GM13977 (cell line): ENCODE data around the gene KAZN.
"Not testable (repeated sequence)": the region's sequence is repeated elsewhere in the genome, so short reads cannot be mapped to it uniquely, and the experiment has no call there.

Experiments
- DNase-seq: peaks from one replicate; pipeline ENCODE4 v3.0.0; 2012; ENCODE audit warnings: low spot score
- in situ Hi-C: fragments of 300-500 bp; cut with MboI; formaldehyde crosslinking; loops from one replicate; pipeline ENCODE4 v1.12.0; 2022; ENCODE audit warnings: low sequenced_read_pairs, low pct_unique_long_range_greater_than_20kb, mixed read lengths, inconsistent platforms; ENCODE audit not compliant: unreplicated experiment
- TF ChIP-seq, protein P1 (sequence below): IDR thresholded peaks from 2 replicates; pipeline ENCODE4 v1.5.1; 2012; ENCODE audit warnings: mild to moderate bottlenecking, control low read depth; ENCODE audit not compliant: insufficient read depth; ENCODE audit errors: extremely low read depth, missing control alignments

KAZN gene

DNA sequence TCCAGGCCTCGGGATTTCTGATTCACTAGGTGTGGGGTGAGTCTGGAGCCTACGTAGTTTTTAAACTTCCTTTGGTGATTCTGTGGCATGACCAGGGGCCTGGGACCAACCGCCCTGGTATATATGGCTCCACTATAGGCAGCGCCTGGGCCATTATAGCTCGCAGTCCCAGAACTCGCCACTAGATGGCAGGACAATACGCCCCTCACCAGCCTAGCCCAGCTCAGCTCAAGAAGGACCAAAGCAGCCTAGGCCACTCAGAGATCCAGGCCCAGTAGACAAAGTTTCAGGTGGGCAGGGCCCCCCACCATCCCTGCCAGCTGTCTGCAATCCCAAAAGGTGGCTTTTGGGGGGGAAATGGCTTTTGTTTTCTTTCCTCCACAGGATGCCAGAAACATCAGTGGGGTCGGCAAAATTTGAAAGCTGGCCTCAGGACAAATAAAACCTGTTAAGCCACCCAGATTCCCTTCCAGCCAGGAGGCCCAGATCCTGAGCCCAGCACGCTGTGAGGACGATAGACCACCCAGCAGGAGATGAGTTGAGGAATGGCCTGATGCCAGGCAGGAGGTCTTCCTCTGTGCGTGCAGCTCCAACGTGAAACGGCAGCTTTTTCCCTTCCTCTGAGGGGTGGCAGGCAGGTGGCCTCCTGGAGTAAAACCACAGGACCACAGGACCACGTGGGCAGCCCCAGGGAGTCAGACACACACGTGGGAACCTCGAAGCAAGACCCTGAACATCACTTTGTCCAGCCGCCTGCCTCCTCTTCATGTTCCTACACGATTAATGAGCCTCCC lies 530.2 kb downstream of the KAZN start:
- peak; percentile 88 for DNase-seq
- in situ Hi-C loops = loop anchor here (10.0 to 25.0 kb wide), 2 partner anchors 166 to 284 kb away; partner anchors contain the start of gene EFHD2
- TF ChIP-seq, protein P1, sequence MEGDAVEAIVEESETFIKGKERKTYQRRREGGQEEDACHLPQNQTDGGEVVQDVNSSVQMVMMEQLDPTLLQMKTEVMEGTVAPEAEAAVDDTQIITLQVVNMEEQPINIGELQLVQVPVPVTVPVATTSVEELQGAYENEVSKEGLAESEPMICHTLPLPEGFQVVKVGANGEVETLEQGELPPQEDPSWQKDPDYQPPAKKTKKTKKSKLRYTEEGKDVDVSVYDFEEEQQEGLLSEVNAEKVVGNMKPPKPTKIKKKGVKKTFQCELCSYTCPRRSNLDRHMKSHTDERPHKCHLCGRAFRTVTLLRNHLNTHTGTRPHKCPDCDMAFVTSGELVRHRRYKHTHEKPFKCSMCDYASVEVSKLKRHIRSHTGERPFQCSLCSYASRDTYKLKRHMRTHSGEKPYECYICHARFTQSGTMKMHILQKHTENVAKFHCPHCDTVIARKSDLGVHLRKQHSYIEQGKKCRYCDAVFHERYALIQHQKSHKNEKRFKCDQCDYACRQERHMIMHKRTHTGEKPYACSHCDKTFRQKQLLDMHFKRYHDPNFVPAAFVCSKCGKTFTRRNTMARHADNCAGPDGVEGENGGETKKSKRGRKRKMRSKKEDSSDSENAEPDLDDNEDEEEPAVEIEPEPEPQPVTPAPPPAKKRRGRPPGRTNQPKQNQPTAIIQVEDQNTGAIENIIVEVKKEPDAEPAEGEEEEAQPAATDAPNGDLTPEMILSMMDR = peak; percentile 90

DNA sequence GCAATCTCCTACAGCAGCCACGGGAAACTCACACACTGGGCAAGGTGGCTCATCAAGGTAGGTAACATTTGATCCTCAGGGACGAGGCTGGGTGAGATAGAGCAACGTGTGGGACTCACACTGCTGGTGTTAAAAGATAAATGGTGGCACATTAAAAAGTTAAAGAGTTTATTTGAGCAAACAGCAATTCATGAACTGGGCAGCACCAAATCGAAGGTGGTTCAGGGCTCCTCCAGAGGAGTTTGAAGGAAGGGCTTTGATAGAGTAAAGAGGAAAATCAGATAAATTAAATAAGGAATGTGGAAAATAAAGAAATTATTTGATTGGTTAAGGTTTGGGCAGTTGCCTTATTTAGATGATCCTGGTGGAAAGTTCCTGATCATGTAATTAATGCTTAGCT lies 531.5 kb downstream of the KAZN start:
- TF ChIP-seq, protein P1 = no peak
- in situ Hi-C loops = loop anchor here (10.0 to 25.0 kb wide), 2 partner anchors 165 to 282 kb away; partner anchors contain the start of gene EFHD2

DNA sequence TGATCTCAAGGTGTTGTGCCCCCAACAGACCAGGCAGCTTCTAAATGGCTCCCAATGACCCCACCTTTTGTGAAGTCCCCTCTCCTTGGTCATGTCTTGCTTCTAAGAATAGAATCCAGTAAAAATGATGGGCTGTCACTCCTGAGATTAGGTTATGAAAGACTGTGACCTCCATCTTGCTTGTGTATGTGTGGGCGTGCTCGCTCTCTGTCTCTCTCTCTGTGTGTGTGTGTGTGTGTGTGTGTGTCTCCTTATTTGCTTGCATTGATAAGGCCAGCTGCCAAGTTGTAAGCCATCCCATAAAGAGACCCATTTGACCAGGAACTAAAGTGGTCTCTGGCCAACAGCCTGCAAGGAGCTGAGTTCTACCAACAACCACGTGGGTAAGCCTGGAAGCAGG lies 532.1 kb downstream of the KAZN start:
- in situ Hi-C loops = loop anchor here (25.0 kb wide), 1 partner anchor 282 kb away; the partner anchor contains the start of gene EFHD2
- no peak for DNase-seq
- TF ChIP-seq, protein P1 = no peak

More for the DNA sequence above, 531.5 kb downstream of the KAZN start:
- DNase-seq = no peak

DNA sequence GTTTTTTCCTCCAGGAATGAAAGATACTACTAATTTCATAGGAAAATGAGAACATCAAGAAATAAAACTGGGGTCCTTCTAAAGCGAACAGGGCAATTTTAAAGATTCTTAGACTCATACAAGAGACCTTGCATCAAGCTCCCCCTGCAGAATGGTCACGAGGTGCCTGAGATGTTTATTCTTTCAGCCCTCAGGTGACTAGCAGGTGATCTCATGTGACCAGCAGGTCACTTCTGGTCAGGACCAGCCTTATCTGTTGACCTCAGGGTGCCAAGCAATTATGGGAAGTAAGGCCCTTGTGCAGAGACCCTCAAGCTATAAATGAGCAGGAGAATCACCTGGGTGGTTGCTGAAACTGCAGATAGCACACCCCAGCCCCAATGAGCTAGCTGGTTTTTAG lies 534.5 kb downstream of the KAZN start:
- DNase-seq = no peak
- TF ChIP-seq, protein P1 = no peak
- in situ Hi-C loops = loop anchor here (25.0 kb wide), 1 partner anchor 279 kb away; the partner anchor contains the start of gene EFHD2

DNA sequence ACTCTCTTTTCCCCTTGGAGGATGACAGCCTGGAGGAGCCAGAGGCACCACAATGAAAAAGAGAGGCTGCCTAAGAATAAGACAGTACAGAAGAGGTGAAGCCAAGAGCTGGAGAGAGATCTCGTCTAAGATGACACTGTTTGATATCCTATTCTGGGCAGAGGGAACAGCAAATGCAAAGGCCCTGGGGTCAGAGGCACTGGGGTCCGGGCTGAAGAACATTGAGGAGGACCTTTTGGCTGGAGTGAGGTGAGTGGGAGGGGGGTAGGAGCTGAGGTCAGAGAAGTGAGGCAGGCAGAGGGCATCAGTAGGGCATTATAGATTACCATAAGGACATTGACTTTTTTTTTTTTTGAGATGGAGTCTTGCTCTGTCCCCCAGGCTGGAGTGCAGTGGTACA lies 535.8 kb downstream of the KAZN start:
- DNase-seq = no peak
- TF ChIP-seq, protein P1 = no peak
- in situ Hi-C loops = loop anchor here (25.0 kb wide), 1 partner anchor 278 kb away; the partner anchor contains the start of gene EFHD2

DNA sequence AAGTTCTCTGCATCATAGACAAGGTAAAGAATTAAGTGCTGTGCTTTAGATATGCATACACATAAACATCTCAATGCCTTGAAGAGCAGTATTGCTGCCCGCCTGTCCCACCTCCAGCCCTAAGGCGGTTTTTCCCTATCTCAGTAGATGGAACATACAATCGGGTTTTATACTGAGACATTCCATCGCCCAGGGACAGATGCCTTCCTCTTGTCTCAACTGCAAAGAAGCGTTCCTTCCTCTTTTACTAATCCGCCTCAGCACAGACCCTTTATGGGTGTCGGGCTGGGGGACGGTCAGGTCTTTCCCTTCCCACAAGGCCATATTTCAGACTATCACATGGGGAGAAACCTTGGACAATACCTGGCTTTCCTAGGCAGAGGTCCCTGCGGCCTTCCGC lies 537.1 kb downstream of the KAZN start:
- not testable (repeated sequence) for DNase-seq
- in situ Hi-C loops = loop anchor here (25.0 kb wide), 1 partner anchor 277 kb away; the partner anchor contains the start of gene EFHD2

DNA sequence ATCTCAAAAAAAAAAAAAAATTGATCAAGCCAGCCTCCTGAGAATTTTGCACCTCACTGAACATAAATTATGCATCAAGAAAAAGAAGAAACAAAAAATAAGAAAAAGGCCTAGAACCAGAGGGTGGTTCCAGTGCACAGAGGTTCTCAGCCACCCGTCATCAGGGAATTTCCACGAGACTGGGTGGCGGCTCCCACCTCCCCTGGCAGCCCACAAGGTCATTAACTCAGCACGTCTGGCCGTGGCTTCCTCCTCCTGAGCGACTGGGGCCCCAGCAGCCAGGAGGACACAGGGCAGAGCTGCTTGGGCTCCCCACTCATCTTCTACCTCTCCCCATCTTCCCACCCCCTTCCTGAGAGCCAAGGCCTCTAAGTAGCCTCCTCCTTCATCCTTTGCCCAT lies 539.3 kb downstream of the KAZN start:
- in situ Hi-C loops = loop anchor here (25.0 kb wide), 1 partner anchor 274 kb away; the partner anchor contains the start of gene EFHD2
- TF ChIP-seq, protein P1 = no peak
- no peak for DNase-seq
